H1 (cell line): ENCODE data around the gene HELZ2. TPM values are rescaled to one million over a fixed set of nuclear protein-coding genes. Genes with fewer than 3 reads are reported as not detected.

Experiments used
- CTCF ChIA-PET: fragments of 300-600 bp; sonication (Branson Sonifier 250); formaldehyde crosslinking; loops from one replicate; lab custom pipeline; 2021; ENCODE audit not compliant: partially characterized antibody; lab: Charles Lee
- POLR2A ChIA-PET: fragments of 300-600 bp; sonication (Branson Sonifier 250); formaldehyde crosslinking; loops from one replicate; lab custom pipeline; 2021; ENCODE audit warnings: inconsistent platforms; ENCODE audit not compliant: partially characterized antibody; lab: Charles Lee
- DNase-seq, 2 experiments: peaks; one replicate each; pipeline versions ENCODE4 v3.0.0 to v3.0.0-alpha.2; 2010 to 2022; ENCODE audit warnings: low spot score in 2 of 2, low read depth in 1 of 2, mixed read lengths in 1 of 2
- FAIRE-seq: peaks from 2 replicates; lab custom pipeline; 2011; peaks lifted over from hg19 to GRCh38; lab: Jason Lieb, UNC
- H2AFZ ChIP-seq: 2 replicates; pipeline ENCODE4 v1.8.1; 2012; ENCODE audit warnings: low read length, inconsistent platforms
- H2AK5ac ChIP-seq: 2 replicates; pipeline ENCODE4 v1.6.1; 2013; ENCODE audit warnings: low read depth, low read length
- H2BK120ac ChIP-seq: replicated peaks from 2 replicates; pipeline ENCODE3; 2013; ENCODE audit warnings: low read depth, low read length, inconsistent platforms
- H2BK12ac ChIP-seq: 2 replicates; pipeline ENCODE4 v1.6.1; 2013; ENCODE audit warnings: low read depth, low read length
- H2BK15ac ChIP-seq: 2 replicates; pipeline ENCODE4 v1.6.1; 2013; ENCODE audit warnings: low read length
- H2BK20ac ChIP-seq: 2 replicates; pipeline ENCODE4 v1.6.1; 2013; ENCODE audit warnings: low read length
- H2BK5ac ChIP-seq: 2 replicates; pipeline ENCODE4 v1.6.1; 2013; ENCODE audit warnings: low read depth, low read length
- H3K14ac ChIP-seq: 2 replicates; pipeline ENCODE4 v1.6.1; 2013; ENCODE audit warnings: inconsistent platforms; ENCODE audit not compliant: insufficient read length
- H3K18ac ChIP-seq: 2 replicates; pipeline ENCODE4 v1.6.1; 2013; ENCODE audit warnings: low read length; ENCODE audit errors: extremely low read depth
- H3K23ac ChIP-seq: 2 replicates; pipeline ENCODE4 v1.6.1; 2013; ENCODE audit warnings: inconsistent platforms; ENCODE audit not compliant: insufficient read length
- H3K23me2 ChIP-seq: 2 replicates; pipeline ENCODE4 v1.6.1; 2013; ENCODE audit warnings: low read depth, low read length
- H3K27ac ChIP-seq: 2 replicates; pipeline ENCODE4 v1.6.1; 2011; ENCODE audit warnings: low read depth, low read length, inconsistent platforms
- H3K27me3 ChIP-seq, 4 experiments: replicated peaks in 1 of 4; 1 replicate in 1 of 4; 2 replicates in 3 of 4; pipeline versions ENCODE4 v1.6.1 to v1.8.1; 2011 to 2013; ENCODE audit warnings: low read length in 3 of 4, mild to moderate bottlenecking in 3 of 4, inconsistent platforms in 2 of 4, mixed read lengths in 2 of 4, moderate library complexity in 1 of 4; ENCODE audit not compliant: control insufficient read depth in 3 of 4, insufficient read depth in 3 of 4; ENCODE audit errors: extremely low read depth in 1 of 4
- H3K36me3 ChIP-seq, 4 experiments: 2 replicates each; pipeline versions ENCODE4 v1.6.1 to v1.8.1; 2011 to 2013; ENCODE audit warnings: mild to moderate bottlenecking in 4 of 4, low read length in 3 of 4, moderate library complexity in 2 of 4, control low read depth in 1 of 4, inconsistent platforms in 1 of 4; ENCODE audit not compliant: insufficient read depth in 4 of 4, control insufficient read depth in 2 of 4
- H3K4ac ChIP-seq: replicated peaks from 2 replicates; pipeline ENCODE3; 2013; ENCODE audit warnings: low read length, low read depth, mixed read lengths, inconsistent platforms; ENCODE audit not compliant: insufficient read length
- H3K4me1 ChIP-seq, 4 experiments: replicated peaks in 1 of 4; 1 replicate in 1 of 4; 2 replicates in 3 of 4; pipeline versions ENCODE4 v1.6.1 to v1.8.1; 2011 to 2013; ENCODE audit warnings: low read length in 3 of 4, inconsistent platforms in 2 of 4, mixed read lengths in 1 of 4; ENCODE audit not compliant: insufficient read depth in 4 of 4, control insufficient read depth in 3 of 4
- H3K4me2 ChIP-seq, 2 experiments: 2 replicates each; pipeline versions ENCODE4 v1.6.1 to v1.8.1; 2011 to 2013; ENCODE audit warnings: low read depth in 2 of 2, low read length in 2 of 2, control low read depth in 1 of 2, inconsistent platforms in 1 of 2, mild to moderate bottlenecking in 1 of 2; ENCODE audit not compliant: insufficient read depth in 1 of 2
- H3K4me3 ChIP-seq, 4 experiments: fragments of 200-600, 300-600 bp in 1 of 4; sonication (generic), shearing (Covaris generic), sonication (Bioruptor Twin) in 1 of 4; 2 replicates each; pipeline versions ENCODE4 v1.5.1 to v1.8.1; 2011 to 2016; ENCODE audit warnings: low read length in 4 of 4, low read depth in 3 of 4, control low read depth in 2 of 4, inconsistent platforms in 2 of 4, mild to moderate bottlenecking in 2 of 4, mixed read lengths in 1 of 4, moderate library complexity in 1 of 4; ENCODE audit not compliant: insufficient read depth in 2 of 4; ENCODE audit errors: extremely low read depth in 1 of 4
- H3K56ac ChIP-seq: replicated peaks from 2 replicates; pipeline ENCODE3; 2013; ENCODE audit warnings: low read depth, mild to moderate bottlenecking, mixed read lengths, low read length, inconsistent platforms; ENCODE audit not compliant: insufficient read length
- H3K79me1 ChIP-seq: 2 replicates; pipeline ENCODE4 v1.6.1; 2013; ENCODE audit warnings: low read depth, low read length, control low read depth
- H3K79me2 ChIP-seq, 2 experiments: 2 replicates each; pipeline versions ENCODE4 v1.6.1 to v1.8.1; 2012 to 2013; ENCODE audit warnings: low read length in 2 of 2, mild to moderate bottlenecking in 2 of 2, inconsistent platforms in 1 of 2; ENCODE audit not compliant: insufficient read depth in 2 of 2, control insufficient read depth in 1 of 2
- H3K9ac ChIP-seq, 4 experiments: replicated peaks in 1 of 4; 1 replicate in 1 of 4; 2 replicates in 3 of 4; pipeline versions ENCODE4 v1.6.1 to v1.8.1; 2011 to 2013; ENCODE audit warnings: low read depth in 3 of 4, low read length in 3 of 4, control low read depth in 2 of 4, mild to moderate bottlenecking in 2 of 4, moderate library complexity in 2 of 4, inconsistent platforms in 1 of 4; ENCODE audit errors: extremely low read depth in 1 of 4
- H3K9me3 ChIP-seq, 2 experiments: 2 replicates each; pipeline versions ENCODE4 v1.6.1 to v1.8.1; 2012 to 2013; ENCODE audit warnings: mild to moderate bottlenecking in 2 of 2, moderate library complexity in 2 of 2, control low read depth in 1 of 2, inconsistent platforms in 1 of 2, low read depth in 1 of 2, low read length in 1 of 2, mixed read lengths in 1 of 2; ENCODE audit not compliant: insufficient read depth in 2 of 2
- H4K20me1 ChIP-seq, 2 experiments: replicated peaks in 1 of 2; 2 replicates each; pipeline versions ENCODE3 to v1.8.1; 2011 to 2013; ENCODE audit warnings: inconsistent platforms in 2 of 2, low read length in 2 of 2, mild to moderate bottlenecking in 1 of 2; ENCODE audit not compliant: insufficient read depth in 2 of 2, control insufficient read depth in 1 of 2
- H4K5ac ChIP-seq: 2 replicates; pipeline ENCODE4 v1.6.1; 2013; ENCODE audit warnings: low read length, low read depth, mixed read lengths, inconsistent platforms; ENCODE audit not compliant: insufficient read length
- H4K8ac ChIP-seq: 2 replicates; pipeline ENCODE4 v1.8.0; 2013; ENCODE audit warnings: mild to moderate bottlenecking, moderate library complexity, low read length, inconsistent platforms; ENCODE audit not compliant: insufficient read depth; ENCODE audit errors: extremely low read depth
- H4K91ac ChIP-seq: replicated peaks from 2 replicates; pipeline ENCODE3; 2013; ENCODE audit warnings: low read length, mixed read lengths, inconsistent platforms; ENCODE audit not compliant: insufficient read length
- CBX8 ChIP-seq: fragments of 300-800, 300-1000 bp; sonication (generic); IDR thresholded peaks from 2 replicates; pipeline ENCODE4 v1.7.1; 2016; ENCODE audit warnings: low read depth, low read length, borderline replicate concordance
- CEBPB ChIP-seq: IDR thresholded peaks from 2 replicates; pipeline ENCODE4 v1.6.1; 2012; ENCODE audit warnings: low read depth, low read length
- GABPA ChIP-seq: IDR thresholded peaks from 2 replicates; pipeline ENCODE4 v1.6.1; 2011; ENCODE audit warnings: mild to moderate bottlenecking, low read length, moderate library complexity, borderline replicate concordance; ENCODE audit not compliant: insufficient read depth
- HDAC2 ChIP-seq, 2 experiments: fragments of 300-600 bp in 1 of 2; sonication (generic) in 1 of 2; IDR thresholded peaks; 2 replicates each; pipeline ENCODE4 v1.6.1; 2011 to 2012; ENCODE audit warnings: low read depth in 2 of 2, low read length in 2 of 2, mild to moderate bottlenecking in 2 of 2, moderate library complexity in 2 of 2, borderline replicate concordance in 1 of 2, inconsistent platforms in 1 of 2
- JUN ChIP-seq: IDR thresholded peaks from 2 replicates; pipeline ENCODE4 v1.6.1; 2011; ENCODE audit warnings: low read depth, mild to moderate bottlenecking, improper control_type of control experiment, low read length
- JUND ChIP-seq: IDR thresholded peaks from 2 replicates; pipeline ENCODE4 v1.6.1; 2011; ENCODE audit warnings: mild to moderate bottlenecking, improper control_type of control experiment, low read length
- MAFK ChIP-seq: IDR thresholded peaks from 2 replicates; pipeline ENCODE4 v1.6.1; 2012; ENCODE audit warnings: low read depth, mild to moderate bottlenecking, improper control_type of control experiment, low read length
- MAX ChIP-seq: IDR thresholded peaks from 2 replicates; pipeline ENCODE4 v1.6.1; 2012; ENCODE audit warnings: inconsistent platforms
- NRF1 ChIP-seq: IDR thresholded peaks from 2 replicates; pipeline ENCODE4 v1.6.1; 2011; ENCODE audit warnings: mild to moderate bottlenecking, low read depth, low read length, improper control_type of control experiment
- POLR2A ChIP-seq, 2 experiments: IDR thresholded peaks; 1 replicate in 1 of 2; 2 replicates in 1 of 2; pipeline ENCODE4 v1.6.1; 2011; ENCODE audit warnings: low read depth in 2 of 2, low read length in 2 of 2, mild to moderate bottlenecking in 2 of 2; ENCODE audit errors: control extremely low read depth in 1 of 2
- RBBP5 ChIP-seq: IDR thresholded peaks from 2 replicates; pipeline ENCODE4 v1.7.1; 2012; ENCODE audit warnings: low read depth, mild to moderate bottlenecking, inconsistent platforms, low read length, moderate library complexity, borderline replicate concordance
- RXRA ChIP-seq: IDR thresholded peaks from 2 replicates; pipeline ENCODE4 v1.6.1; 2011; ENCODE audit warnings: low read depth, mild to moderate bottlenecking, low read length, moderate library complexity; ENCODE audit not compliant: insufficient read depth
- SIX5 ChIP-seq: IDR thresholded peaks from 2 replicates; pipeline ENCODE4 v1.6.1; 2011; ENCODE audit warnings: mild to moderate bottlenecking, low read depth, low read length
- SUZ12 ChIP-seq: fragments of 200-600 bp; sonication (generic); IDR thresholded peaks from 2 replicates; pipeline ENCODE4 v1.6.1; 2012; ENCODE audit warnings: mild to moderate bottlenecking, inconsistent platforms, low read length, moderate library complexity, mixed read lengths
- WGBS, 2 experiments: shearing (Covaris generic) in 1 of 2; methylation state at CpG; one replicate each; pipeline versions ENCODE4 v1.1.6 to v1.1.7; 2013 to 2015; ENCODE audit warnings: low lambda C conversion rate in 2 of 2, mixed read lengths in 2 of 2, inconsistent platforms in 1 of 2, low coverage in 1 of 2, missing lambda C conversion rate in 1 of 2; ENCODE audit not compliant: insufficient replicate concordance in 2 of 2, insufficient coverage in 1 of 2, insufficient read length in 1 of 2; ENCODE audit errors: extremely low coverage in 1 of 2, missing lambda C conversion rate in 1 of 2; 5-methylcytosine and 5-hydroxymethylcytosine counted together
- polyA plus RNA-seq, 7 experiments: library from polyadenylated mRNA; depleted of rRNA in 3 of 7; stranded (reverse) in 5 of 7; unstranded in 2 of 7; fragments of >200 nt in 5 of 7; fragments of 200-250 nt in 2 of 7; gene quantifications; 1 replicate in 5 of 7; 2 replicates in 1 of 7; 4 replicates in 1 of 7; pipeline versions ENCODE4 v1.2.1 to v1.2.3, GENCODE V29; 2011 to 2013; ENCODE audit warnings: missing spikeins in 2 of 7, mixed read lengths in 2 of 7
- total RNA-seq: library from RNA; stranded (reverse); fragmentation: NEBNext Ultra II Directional; extraction: Animal tissue kit (Norgen Biotek cat#: 25700); gene quantifications from 2 replicates; pipeline ENCODE4 v1.2.1, GENCODE V29; 2021

The HELZ2 gene
- total and polyA plus RNA-seq, 2 of the 8 experiments (the other 6 are each of a cell fraction or from before 2014, with no cell fraction given) = 7.9 to 17.5 TPM

- Histone ChIP-seq H3K4me3 (no peak overlapping the region), H3K36me3 (peaks cover 0 to 14% (median 0%) of the 10 kb centered on the region in 4 experiments; a peak in 2 of 8 replicates), H3K23me2 (peaks cover 7% of the 10 kb centered on the region; the same call in 1 of the 2 replicates), H3K79me1 (peaks cover 7% of the 10 kb centered on the region; the same call in 1 of the 2 replicates), H2BK15ac (no peak overlapping the region), H2AFZ (no peak overlapping the region), H3K56ac (no peak overlapping the region), H2BK20ac (no peak overlapping the region), H3K4me2 (no peak overlapping the region), H3K9me3 (no peaks in the 10 kb centered on the region), H4K5ac (no peak overlapping the region), H3K14ac (no peak overlapping the region), H3K18ac (no peak overlapping the region), H3K23ac (no peak overlapping the region), H4K20me1 (peaks cover 3 to 14% of the 10 kb centered on the region in 2 experiments), H2BK5ac (no peak overlapping the region), H2AK5ac (no peak overlapping the region), H3K9ac (no peak overlapping the region), H3K27ac (no peak overlapping the region), H4K91ac (no peak overlapping the region), H2BK12ac (no peak overlapping the region), H3K79me2 (peaks cover 0 to 4% of the 10 kb centered on the region in 2 experiments; a peak in 1 of 4 replicates), H3K4ac (no peak overlapping the region), H2BK120ac (no peak overlapping the region), H3K4me1 (peaks cover 0 to 10% (median 3%) of the 10 kb centered on the region in 4 experiments; a peak in 3 of 7 replicates), H3K27me3 (no peaks in the 10 kb centered on the region), H4K8ac (no peak overlapping the region)
- ChIA-PET CTCF (interaction anchor here (1.2 kb wide), 1 partner anchor 8 kb away, joined by 3 read pairs; no protein-coding TSS in a partner anchor), POLR2A (interaction anchor here (0.9 to 1.3 kb wide), 2 partner anchors 11 to 30 kb away, joined by 4 to 6 read pairs; no protein-coding TSS in a partner anchor)
- 61% methylated on average over 2 of the region's 2 CpGs; no CpG with 5 or more reads in 1 of the 2 experiments for WGBS, 2 experiments
- FAIRE-seq (no peak), DNase-seq (no peak)
- TF ChIP-seq JUN = no peak
- no peak for TF ChIP-seq MAX
- no peak for TF ChIP-seq MAFK
- TF ChIP-seq CBX8 = no peak
- no peak for TF ChIP-seq RBBP5
- TF ChIP-seq CEBPB = no peak
- TF ChIP-seq SIX5 = no peak
- TF ChIP-seq RXRA = no peak
- no peak for TF ChIP-seq JUND
- no peak for TF ChIP-seq HDAC2 (IDR thresholded peaks at IDR 0.05; ENCODE audit: borderline replicate concordance in 1 of 2, low read depth in 2 of 2, low read length in 2 of 2)
- TF ChIP-seq POLR2A (IDR thresholded peaks at IDR 0.05; ENCODE audit: control extremely low read depth in 1 of 2, low read depth in 2 of 2, low read length in 2 of 2) = no peak
- no peak for TF ChIP-seq NRF1
- TF ChIP-seq SUZ12 = no peak
- no peak for TF ChIP-seq GABPA
Observed at GRCh38 chr20:63525971-63526370, 48.1 kb downstream of the HELZ2 start.
